NCI-H2029 treated with DMSO at 0.1 percent for 48 hours (cell line): ENCODE measurements around the gene CFAP57.

Experiments used
- DNase-seq: peaks from one replicate; lab custom pipeline; 2025; lab: John Stamatoyannopoulos, UW

Gene CFAP57

DNA sequence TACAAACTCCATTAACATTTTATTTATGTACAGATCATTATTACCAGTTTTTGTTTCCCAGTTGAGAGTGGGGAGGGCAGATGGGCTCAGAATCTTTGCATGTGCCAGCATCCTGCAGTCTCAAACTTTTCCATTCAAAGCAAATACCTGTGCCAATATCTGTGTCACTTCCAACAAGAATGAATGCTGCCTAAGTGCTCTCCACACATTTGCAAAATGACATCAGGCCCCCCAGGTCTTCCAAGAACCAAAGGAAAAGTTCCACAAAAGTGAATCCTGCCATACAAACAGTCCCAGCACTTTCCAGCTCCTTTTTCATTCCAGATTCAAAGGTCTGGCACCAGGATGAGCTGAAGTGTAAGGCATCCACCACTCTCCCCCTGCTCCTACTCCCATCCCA is 127.0 kb downstream of the CFAP57 start:
- no peak for DNase-seq

- no peak for DNase-seq
Observed at GRCh38 chr1:43300378-43301094, 128.4 kb downstream of the CFAP57 start, which contains the start of gene TIE1. TSS of gene TIE1 (plus strand) at chr1:43300982. CDS start at chr1:43301072, 90 bp downstream.

GRCh38 chr1:43302201-43302600 is 130.1 kb downstream of the CFAP57 start:
- DNase-seq = no peak

DNA sequence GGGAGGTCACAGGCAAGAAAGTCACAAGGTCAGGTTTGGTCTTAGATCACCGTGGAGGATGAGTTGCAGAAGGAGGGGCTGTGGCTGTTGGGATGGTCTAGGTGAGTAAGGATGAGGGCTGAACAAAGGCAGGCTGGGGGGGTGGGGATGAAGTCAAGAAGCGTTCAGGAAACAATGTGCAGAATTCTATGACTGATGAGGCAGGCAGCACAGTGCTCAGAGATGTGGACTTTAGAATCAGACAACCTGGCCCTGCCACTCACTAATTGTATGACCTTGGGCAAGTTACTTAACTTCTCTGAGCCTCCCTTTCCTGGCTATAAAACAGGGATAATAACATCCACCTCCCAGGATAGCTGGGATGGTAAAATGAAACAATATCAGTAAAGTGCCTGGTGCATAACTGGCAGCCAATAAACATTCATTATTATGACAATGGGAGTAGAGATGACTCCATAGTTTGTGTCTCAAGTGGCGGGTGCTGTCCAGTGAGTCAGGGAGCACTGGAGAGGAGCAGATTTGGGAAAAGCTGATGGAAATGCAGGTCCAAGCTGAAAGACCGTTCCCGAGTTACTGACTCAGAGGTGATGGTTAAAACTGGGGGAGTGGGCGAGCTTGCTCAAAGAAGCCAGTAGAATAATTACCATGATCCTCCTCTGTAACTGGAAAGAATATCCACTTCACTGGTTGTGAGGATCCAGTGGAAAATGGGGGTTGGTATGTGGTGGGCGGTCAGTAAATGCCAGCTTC is 130.8 kb downstream of the CFAP57 start:
- no peak for DNase-seq

GRCh38 chr1:43303471-43304313 is 131.6 kb downstream of the CFAP57 start:
- DNase-seq = no peak
